ENCODE measurements around the gene ZGPAT.

ZGPAT gene

DNA sequence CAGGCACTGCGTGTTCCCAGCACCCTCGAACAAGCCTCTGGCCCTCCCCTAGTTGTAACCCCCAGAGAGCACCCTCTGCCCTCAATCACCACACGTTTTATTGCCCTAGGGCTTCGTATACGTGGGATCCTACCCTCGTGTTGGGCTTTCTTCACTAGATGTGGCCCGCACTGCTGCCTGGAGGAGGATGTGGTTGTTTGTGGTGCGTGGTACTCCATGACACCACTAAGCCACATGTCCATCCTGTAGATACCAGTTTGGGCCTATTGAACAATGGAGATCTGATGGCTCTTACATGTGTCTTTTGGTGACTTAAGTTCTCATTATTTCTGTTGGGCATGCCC, 48.8 kb downstream of the ZGPAT start:
- Histone ChIP-seq H3K4ac (ENCODE audit: low read length) (no peak overlapping the region), H2BK12ac (ENCODE audit: low read length) (no peak overlapping the region), H3K27ac (replicated peaks; ENCODE audit: low read length) (no peak overlapping the region), H3K9ac (ENCODE audit: low read depth, low read length, poor library complexity) (no peak overlapping the region), H3K23ac (ENCODE audit: low read depth, low read length, poor library complexity) (no peak overlapping the region), H4K8ac (ENCODE audit: low read depth, low read length) (no peak overlapping the region), H2AFZ (ENCODE audit: low read length) (no peak overlapping the region), H2BK120ac (ENCODE audit: low read depth, low read length) (no peak overlapping the region), H3K4me1 (ENCODE audit: control insufficient read depth in 2 of 2, insufficient read depth in 1 of 2, low read depth in 1 of 2, low read length in 2 of 2) (no peaks in the 10 kb centered on the region), H2AK5ac (ENCODE audit: low read depth, low read length) (peak overlapping the region; percentile 57), H2BK15ac (ENCODE audit: low read length) (no peak overlapping the region), H3K14ac (ENCODE audit: low read length) (no peak overlapping the region), H3K4me2 (ENCODE audit: insufficient read depth, low read length, poor library complexity, severe bottlenecking) (no peak overlapping the region), H3K36me3 (replicated peaks in 1 of 2; ENCODE audit: control insufficient read depth in 2 of 2, insufficient read depth in 2 of 2, low read length in 2 of 2) (peaks cover 2 to 40% of the 10 kb centered on the region in 2 donors), H3K4me3 (ENCODE audit: low read length in 2 of 2) (no peak overlapping the region), H4K91ac (ENCODE audit: low read depth, low read length, poor library complexity) (no peak overlapping the region), H3K18ac (ENCODE audit: low read length) (no peak overlapping the region), H3K9me3 (replicated peaks in 1 of 2; ENCODE audit: control insufficient read depth in 2 of 2, insufficient read depth in 1 of 2, low read depth in 1 of 2, low read length in 2 of 2) (no peaks in the 10 kb centered on the region), H2BK5ac (ENCODE audit: low read length) (no peak overlapping the region), H3K27me3 (ENCODE audit: control insufficient read depth in 3 of 3, insufficient read depth in 3 of 3, low read depth in 1 of 3, low read length in 3 of 3) (no peaks in the 10 kb centered on the region), H3K79me1 (ENCODE audit: low read depth, low read length) (peaks cover 2% of the 10 kb centered on the region)
- WGBS, 2 donors (ENCODE audit: extremely low coverage in 2 of 2, insufficient read length in 2 of 2, insufficient replicate concordance in 1 of 2): no CpG with 5 or more reads among the region's 8 CpGs
- DNase-seq (ENCODE audit: low spot score): no peak

DNA sequence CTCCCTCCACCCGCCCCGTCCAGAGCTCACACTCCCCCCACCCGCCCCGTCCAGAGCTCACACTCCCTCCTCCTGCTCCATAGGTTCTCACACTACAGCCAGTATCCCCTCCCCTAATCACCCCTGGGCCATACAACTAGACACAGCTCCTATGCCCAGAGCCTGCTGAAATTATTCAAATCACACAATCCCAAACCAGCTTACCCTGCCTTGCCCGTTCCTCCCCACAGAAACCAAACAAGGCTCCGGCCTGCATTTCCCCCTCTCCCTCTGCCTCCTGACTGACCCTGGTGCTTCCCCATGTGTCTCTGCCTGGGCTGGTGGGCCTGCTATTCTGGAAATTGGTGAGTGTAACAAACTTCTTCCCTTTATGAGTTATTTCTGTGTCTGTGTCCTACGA, 50.3 kb downstream of the ZGPAT start:
- no peak overlapping the region for H2BK15ac ChIP-seq (ENCODE audit: low read length)
- no peak overlapping the region for H2BK120ac ChIP-seq (ENCODE audit: low read depth, low read length)
- H3K4ac ChIP-seq (ENCODE audit: low read length): no peak overlapping the region
- H3K18ac ChIP-seq (ENCODE audit: low read length): no peak overlapping the region
- H4K8ac ChIP-seq (ENCODE audit: low read depth, low read length): no peak overlapping the region
- H3K79me1 ChIP-seq (ENCODE audit: low read depth, low read length): peaks cover 2% of the 10 kb centered on the region
- no peak overlapping the region for H3K27ac ChIP-seq (replicated peaks; ENCODE audit: low read length)
- no peak for DNase-seq (ENCODE audit: low spot score)
- H3K4me3 ChIP-seq (ENCODE audit: low read length in 2 of 2): no peak overlapping the region
- H2BK12ac ChIP-seq (ENCODE audit: low read length): no peak overlapping the region
- H2AK5ac ChIP-seq (ENCODE audit: low read depth, low read length): no peak overlapping the region
- no peak overlapping the region for H2BK5ac ChIP-seq (ENCODE audit: low read length)
- H2AFZ ChIP-seq (ENCODE audit: low read length): no peak overlapping the region
- H3K27me3 ChIP-seq (ENCODE audit: control insufficient read depth in 3 of 3, insufficient read depth in 3 of 3, low read depth in 1 of 3, low read length in 3 of 3): no peaks in the 10 kb centered on the region
- WGBS, 2 donors (ENCODE audit: extremely low coverage in 2 of 2, insufficient read length in 2 of 2, insufficient replicate concordance in 1 of 2): no CpG with 5 or more reads among the region's 7 CpGs
- H4K91ac ChIP-seq (ENCODE audit: low read depth, low read length, poor library complexity): no peak overlapping the region
- H3K9me3 ChIP-seq (replicated peaks in 1 of 2; ENCODE audit: control insufficient read depth in 2 of 2, insufficient read depth in 1 of 2, low read depth in 1 of 2, low read length in 2 of 2): no peaks in the 10 kb centered on the region
- no peak overlapping the region for H3K4me2 ChIP-seq (ENCODE audit: insufficient read depth, low read length, poor library complexity, severe bottlenecking)
- H3K23ac ChIP-seq (ENCODE audit: low read depth, low read length, poor library complexity): no peak overlapping the region
- no peaks in the 10 kb centered on the region for H3K4me1 ChIP-seq (ENCODE audit: control insufficient read depth in 2 of 2, insufficient read depth in 1 of 2, low read depth in 1 of 2, low read length in 2 of 2)
- H3K14ac ChIP-seq (ENCODE audit: low read length): no peak overlapping the region
- no peak overlapping the region for H3K9ac ChIP-seq (ENCODE audit: low read depth, low read length, poor library complexity)
- peaks cover 2 to 42% of the 10 kb centered on the region in 2 donors for H3K36me3 ChIP-seq (replicated peaks in 1 of 2; ENCODE audit: control insufficient read depth in 2 of 2, insufficient read depth in 2 of 2, low read length in 2 of 2)

DNA sequence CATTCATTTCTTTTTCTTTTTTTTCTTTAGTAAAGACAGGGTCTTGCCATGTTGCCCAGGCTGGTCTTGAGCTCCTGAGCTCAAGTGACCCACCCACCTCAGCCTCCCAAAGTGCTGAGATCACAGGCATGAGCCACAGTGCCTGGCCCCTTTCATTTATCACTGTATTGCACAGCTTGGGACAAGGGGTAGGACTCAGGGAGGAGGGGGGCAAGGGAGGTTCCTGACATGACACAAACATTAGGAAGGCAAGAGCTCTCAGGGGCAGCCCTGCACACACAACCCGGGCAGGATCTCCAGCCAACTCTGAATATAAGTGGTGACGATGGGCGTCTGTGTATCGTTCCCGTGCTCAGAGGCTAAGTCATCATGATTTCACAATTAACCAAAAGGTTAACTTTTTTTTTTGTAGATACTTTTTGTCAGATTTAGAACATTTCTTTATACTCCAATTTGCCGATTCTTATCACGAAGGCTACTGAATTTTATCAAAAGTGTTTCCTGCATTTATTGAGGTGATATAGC, 51.6 kb downstream of the ZGPAT start:
- H3K9me3 ChIP-seq (replicated peaks in 1 of 2; ENCODE audit: control insufficient read depth in 2 of 2, insufficient read depth in 1 of 2, low read depth in 1 of 2, low read length in 2 of 2): no peaks in the 10 kb centered on the region
- H3K4me2 ChIP-seq (ENCODE audit: insufficient read depth, low read length, poor library complexity, severe bottlenecking): no peak overlapping the region
- no peak for DNase-seq (ENCODE audit: low spot score)
- H2AK5ac ChIP-seq (ENCODE audit: low read depth, low read length): no peak overlapping the region
- H3K4me3 ChIP-seq (ENCODE audit: low read length in 2 of 2): no peak overlapping the region
- no peak overlapping the region for H4K91ac ChIP-seq (ENCODE audit: low read depth, low read length, poor library complexity)
- no peak overlapping the region for H2BK5ac ChIP-seq (ENCODE audit: low read length)
- no peak overlapping the region for H3K4ac ChIP-seq (ENCODE audit: low read length)
- no peak overlapping the region for H2BK120ac ChIP-seq (ENCODE audit: low read depth, low read length)
- no CpG with 5 or more reads among the region's 7 CpGs for WGBS, 2 donors (ENCODE audit: extremely low coverage in 2 of 2, insufficient read length in 2 of 2, insufficient replicate concordance in 1 of 2)
- H3K27ac ChIP-seq (replicated peaks; ENCODE audit: low read length): no peak overlapping the region
- no peak overlapping the region for H2BK15ac ChIP-seq (ENCODE audit: low read length)
- H3K4me1 ChIP-seq (ENCODE audit: control insufficient read depth in 2 of 2, insufficient read depth in 1 of 2, low read depth in 1 of 2, low read length in 2 of 2): no peaks in the 10 kb centered on the region
- H3K9ac ChIP-seq (ENCODE audit: low read depth, low read length, poor library complexity): no peak overlapping the region
- H3K36me3 ChIP-seq (replicated peaks in 1 of 2; ENCODE audit: control insufficient read depth in 2 of 2, insufficient read depth in 2 of 2, low read length in 2 of 2): peaks cover 2 to 38% of the 10 kb centered on the region in 2 donors
- H2BK12ac ChIP-seq (ENCODE audit: low read length): no peak overlapping the region
- peaks cover 2% of the 10 kb centered on the region for H3K79me1 ChIP-seq (ENCODE audit: low read depth, low read length)
- no peak overlapping the region for H3K14ac ChIP-seq (ENCODE audit: low read length)
- no peaks in the 10 kb centered on the region for H3K27me3 ChIP-seq (ENCODE audit: control insufficient read depth in 3 of 3, insufficient read depth in 3 of 3, low read depth in 1 of 3, low read length in 3 of 3)
- no peak overlapping the region for H2AFZ ChIP-seq (ENCODE audit: low read length)
- H4K8ac ChIP-seq (ENCODE audit: low read depth, low read length): no peak overlapping the region
- H3K18ac ChIP-seq (ENCODE audit: low read length): no peak overlapping the region
- H3K23ac ChIP-seq (ENCODE audit: low read depth, low read length, poor library complexity): no peak overlapping the region

DNA sequence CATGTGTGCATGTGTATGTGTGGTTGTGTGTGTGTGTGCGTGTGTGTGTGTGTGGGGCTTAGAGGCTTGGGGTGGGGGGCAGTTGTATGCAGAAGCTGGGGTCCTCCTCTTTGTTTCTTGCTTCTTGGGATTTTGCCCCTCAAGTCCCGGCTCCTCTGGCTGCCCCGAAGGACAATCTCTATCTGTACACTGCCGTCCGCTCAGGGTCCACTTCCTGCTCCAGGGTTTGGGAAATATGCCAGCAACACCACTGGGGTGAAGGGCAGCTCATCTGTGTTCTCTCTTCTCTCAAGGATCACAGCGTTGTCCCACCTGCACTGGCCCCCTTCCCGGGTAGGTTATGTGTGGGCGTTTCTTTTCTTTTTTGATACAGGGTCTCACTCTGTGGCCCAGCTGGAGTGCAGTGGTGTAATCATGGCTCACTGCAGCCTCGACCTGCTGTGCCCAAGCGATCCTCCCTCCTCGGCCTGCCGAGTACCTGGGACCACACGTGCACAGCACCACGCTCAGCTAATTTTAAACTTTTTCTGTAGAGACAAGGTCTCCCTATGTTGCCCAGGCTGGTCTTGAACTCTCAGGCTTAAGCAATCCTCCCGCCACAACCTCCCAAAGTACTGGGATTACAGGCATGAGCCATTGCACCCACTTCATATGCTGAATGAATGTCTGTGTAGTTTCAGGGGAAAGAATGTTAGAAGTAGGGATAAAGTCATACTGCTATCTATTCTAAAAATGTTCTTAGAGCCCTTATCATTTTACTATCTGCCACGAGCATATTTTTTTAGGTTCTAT, 57.4 kb downstream of the ZGPAT start:
- Histone ChIP-seq H3K79me1 (ENCODE audit: low read depth, low read length) (no peaks in the 10 kb centered on the region), H3K4me3 (ENCODE audit: low read length in 2 of 2) (peak overlapping the region in 1 of 2 donors; percentile 44)
- no CpG with 5 or more reads among the region's 16 CpGs for WGBS, 2 donors (ENCODE audit: extremely low coverage in 2 of 2, insufficient read length in 2 of 2, insufficient replicate concordance in 1 of 2)

More for the DNA sequence above, 57.4 kb downstream of the ZGPAT start:
- Histone ChIP-seq H3K9me3 (replicated peaks in 1 of 2; ENCODE audit: control insufficient read depth in 2 of 2, insufficient read depth in 1 of 2, low read depth in 1 of 2, low read length in 2 of 2) (peaks cover 0 to 2% of the 10 kb centered on the region in 2 donors), H2BK120ac (ENCODE audit: low read depth, low read length) (no peak overlapping the region), H2BK5ac (ENCODE audit: low read length) (no peak overlapping the region), H2AK5ac (ENCODE audit: low read depth, low read length) (no peak overlapping the region), H3K14ac (ENCODE audit: low read length) (no peak overlapping the region), H3K36me3 (replicated peaks in 1 of 2; ENCODE audit: control insufficient read depth in 2 of 2, insufficient read depth in 2 of 2, low read length in 2 of 2) (peaks cover 3 to 65% of the 10 kb centered on the region in 2 donors), H3K4me2 (ENCODE audit: insufficient read depth, low read length, poor library complexity, severe bottlenecking) (no peak overlapping the region), H3K18ac (ENCODE audit: low read length) (no peak overlapping the region), H2BK12ac (ENCODE audit: low read length) (no peak overlapping the region), H3K27ac (replicated peaks; ENCODE audit: low read length) (no peak overlapping the region), H3K9ac (ENCODE audit: low read depth, low read length, poor library complexity) (no peak overlapping the region), H3K4me1 (ENCODE audit: control insufficient read depth in 2 of 2, insufficient read depth in 1 of 2, low read depth in 1 of 2, low read length in 2 of 2) (no peaks in the 10 kb centered on the region), H2AFZ (ENCODE audit: low read length) (no peak overlapping the region), H4K91ac (ENCODE audit: low read depth, low read length, poor library complexity) (no peak overlapping the region), H3K4ac (ENCODE audit: low read length) (no peak overlapping the region), H3K27me3 (ENCODE audit: control insufficient read depth in 3 of 3, insufficient read depth in 3 of 3, low read depth in 1 of 3, low read length in 3 of 3) (no peaks in the 10 kb centered on the region), H4K8ac (ENCODE audit: low read depth, low read length) (no peak overlapping the region), H3K23ac (ENCODE audit: low read depth, low read length, poor library complexity) (no peak overlapping the region), H2BK15ac (ENCODE audit: low read length) (no peak overlapping the region)
- no peak for DNase-seq (ENCODE audit: low spot score)

Data from neuronal stem cell (in vitro differentiated cells).